Measurements from ENCODE around the gene MYH6.

The MYH6 gene

GRCh38 chr14:23435543-23436326, 27.7 kb upstream of the MYH6 start, which contains the start of gene MYH7:
MYH7 (minus strand) TSS chr14:23435660; CDS start chr14:23433732, 1,928 bp downstream.
- no peak within 1 kb of the TSS for H3K4me3 ChIP-seq (ENCODE audit: low read depth, low read length)
- TF ChIP-seq CTCF (IDR thresholded peaks at IDR 0.05; ENCODE audit: low read depth, low read length) = no peak

GRCh38 chr14:23434488-23435222, 26.6 kb upstream of the MYH6 start:
- TF ChIP-seq CTCF (IDR thresholded peaks at IDR 0.05; ENCODE audit: low read depth, low read length) = no peak
- H3K4me3 ChIP-seq (ENCODE audit: low read depth, low read length) = no peak overlapping the region

- H3K4me3 ChIP-seq (ENCODE audit: low read depth, low read length) = no peak overlapping the region
- no peak for TF ChIP-seq CTCF (IDR thresholded peaks at IDR 0.05; ENCODE audit: low read depth, low read length)
Measured at GRCh38 chr14:23433457-23433856, 25.4 kb upstream of the MYH6 start.

GRCh38 chr14:23432946-23433345, 24.9 kb upstream of the MYH6 start:
- no peak overlapping the region for H3K4me3 ChIP-seq (ENCODE audit: low read depth, low read length)
- no peak for TF ChIP-seq CTCF (IDR thresholded peaks at IDR 0.05; ENCODE audit: low read depth, low read length)

- H3K4me3 ChIP-seq (ENCODE audit: low read depth, low read length) = no peak overlapping the region
- TF ChIP-seq CTCF (IDR thresholded peaks at IDR 0.05; ENCODE audit: low read depth, low read length) = no peak
Measured at GRCh38 chr14:23432102-23432925, 24.2 kb upstream of the MYH6 start.

- no peak overlapping the region for H3K4me3 ChIP-seq (ENCODE audit: low read depth, low read length)
- no peak for TF ChIP-seq CTCF (IDR thresholded peaks at IDR 0.05; ENCODE audit: low read depth, low read length)
Measured at GRCh38 chr14:23431486-23431885, 23.4 kb upstream of the MYH6 start.

Data from WI38 (cell line).